Right atrium auricular region (tissue), 2 donors: ENCODE results near the gene ADGRG3. TPM values are rescaled to one million over a fixed set of nuclear protein-coding genes. Genes with fewer than 3 reads are reported as not detected.

ENCODE experiments used
- DNase-seq: peaks from one replicate; pipeline ENCODE4 v3.0.0-alpha.2; 2019; ENCODE audit warnings: low spot score
- H3K27ac ChIP-seq, 2 donors: fragments of 200-600 bp; sonication (generic); 1 replicate in 1 of 2; 2 replicates in 1 of 2; pipeline ENCODE4 v1.5.1; 2016 to 2019
- H3K27me3 ChIP-seq, 2 donors: fragments of 200-600 bp; sonication (generic); one replicate each; pipeline versions ENCODE4 v1.5.1 to v1.6.0; 2017 to 2019
- H3K36me3 ChIP-seq: fragments of 200-600 bp; sonication (generic); one replicate; pipeline ENCODE4 v1.5.1; 2016
- H3K4me1 ChIP-seq, 2 donors: fragments of 200-600 bp; sonication (generic); one replicate each; pipeline versions ENCODE4 v1.5.1 to v1.6.0; 2017 to 2019
- H3K4me3 ChIP-seq, 2 donors: fragments of 200-600 bp; sonication (generic); 1 replicate in 1 of 2; 2 replicates in 1 of 2; pipeline ENCODE4 v1.5.1; 2017 to 2019; ENCODE audit warnings: mild to moderate bottlenecking in 1 of 2, moderate library complexity in 1 of 2
- H3K9me3 ChIP-seq, 2 donors: fragments of 200-600 bp; sonication (generic); one replicate each; pipeline ENCODE4 v1.5.1; 2019
- CTCF ChIP-seq, 2 donors: fragments of 200-600 bp; sonication (generic); IDR thresholded peaks; one replicate each; pipeline ENCODE4 v1.5.1; 2019; ENCODE audit warnings: antibody characterized with exemption in 2 of 2
- total RNA-seq, 2 donors: library from RNA; depleted of rRNA; stranded (reverse); fragments of >200 nt; gene quantifications; one replicate each; pipeline ENCODE4 v1.1.0, GENCODE V29; 2016

ADGRG3 gene
- total RNA-seq, 2 donors from 2014 or later: 0.75 to 1.0 TPM

GRCh38 chr16:57679016-57679415 lies 10.9 kb downstream of the ADGRG3 start:
- Histone ChIP-seq H3K4me1 (peaks cover 0 to 9% of the 10 kb centered on the region in 2 donors), H3K4me3 (no peak overlapping the region), H3K27me3 (no peaks in the 10 kb centered on the region), H3K36me3 (no peaks in the 10 kb centered on the region), H3K9me3 (no peaks in the 10 kb centered on the region), H3K27ac (no peak overlapping the region)
- DNase-seq: no peak
- no peak for TF ChIP-seq CTCF (IDR thresholded peaks at IDR 0.05)

- TF ChIP-seq CTCF (IDR thresholded peaks at IDR 0.05): no peak
- H3K9me3 ChIP-seq: no peaks in the 10 kb centered on the region
- no peak overlapping the region for H3K4me3 ChIP-seq
- H3K27me3 ChIP-seq: no peaks in the 10 kb centered on the region
- H3K4me1 ChIP-seq: peaks cover 0 to 9% of the 10 kb centered on the region in 2 donors
- no peaks in the 10 kb centered on the region for H3K36me3 ChIP-seq
- H3K27ac ChIP-seq: no peak overlapping the region
- DNase-seq: no peak
Observed at GRCh38 chr16:57679767-57680482, 11.8 kb downstream of the ADGRG3 start.

GRCh38 chr16:57680842-57681375 lies 12.8 kb downstream of the ADGRG3 start:
- no peak overlapping the region for H3K27ac ChIP-seq
- H3K4me3 ChIP-seq: no peak overlapping the region
- no peak for DNase-seq
- H3K36me3 ChIP-seq: no peaks in the 10 kb centered on the region
- H3K9me3 ChIP-seq: no peaks in the 10 kb centered on the region
- TF ChIP-seq CTCF (IDR thresholded peaks at IDR 0.05): no peak
- peaks cover 0 to 8% of the 10 kb centered on the region in 2 donors for H3K4me1 ChIP-seq
- no peaks in the 10 kb centered on the region for H3K27me3 ChIP-seq

GRCh38 chr16:57681950-57682728 lies 14.0 kb downstream of the ADGRG3 start:
- no peaks in the 10 kb centered on the region for H3K27me3 ChIP-seq
- no peak overlapping the region for H3K4me3 ChIP-seq
- H3K9me3 ChIP-seq: no peaks in the 10 kb centered on the region
- H3K36me3 ChIP-seq: no peaks in the 10 kb centered on the region
- TF ChIP-seq CTCF (IDR thresholded peaks at IDR 0.05): no peak
- no peak overlapping the region for H3K27ac ChIP-seq
- DNase-seq: no peak
- peaks cover 0 to 3% of the 10 kb centered on the region in 2 donors for H3K4me1 ChIP-seq

- no peak for TF ChIP-seq CTCF (IDR thresholded peaks at IDR 0.05)
- Histone ChIP-seq H3K27me3 (no peaks in the 10 kb centered on the region), H3K4me3 (no peak overlapping the region), H3K27ac (no peak overlapping the region), H3K36me3 (no peaks in the 10 kb centered on the region), H3K4me1 (no peaks in the 10 kb centered on the region), H3K9me3 (no peaks in the 10 kb centered on the region)
- no peak for DNase-seq
Observed at GRCh38 chr16:57682809-57683635, 14.9 kb downstream of the ADGRG3 start.
